ENCODE results near the gene NMRAL1.

Gene NMRAL1

GRCh38 chr16:4495766-4496165, 21.3 kb upstream of the NMRAL1 start:
- no peak overlapping the region for H3K4me3 ChIP-seq (ENCODE audit: insufficient read depth, low read length, poor library complexity, severe bottlenecking)
- no peaks in the 10 kb centered on the region for H3K27me3 ChIP-seq (ENCODE audit: low read length)
- H3K79me2 ChIP-seq (ENCODE audit: insufficient read depth, low read length): peaks cover 65% of the 10 kb centered on the region
- no peak overlapping the region for H2AFZ ChIP-seq (ENCODE audit: low read depth, low read length, severe bottlenecking)
- 0 out of 2 replicates have a peak, but pooled peaks cover 2% of the 10 kb centered on the region for H3K36me3 ChIP-seq (ENCODE audit: low read length)
- peaks cover 8% of the 10 kb centered on the region; the same call in 1 of the 2 replicates for H4K20me1 ChIP-seq (ENCODE audit: low read depth, low read length)
- H3K9me3 ChIP-seq (ENCODE audit: insufficient read depth, low read length): no peaks in the 10 kb centered on the region
- no peak overlapping the region for H3K27ac ChIP-seq (ENCODE audit: low read depth, low read length)
- no peak for TF ChIP-seq EZH2phosphoT487 (conservative IDR thresholded peaks at IDR 0.05; ENCODE audit: low read length)
- no peak for TF ChIP-seq CTCF (IDR thresholded peaks at IDR 0.05; ENCODE audit: insufficient read depth, low read length, poor library complexity, severe bottlenecking)
- H3K9me2 ChIP-seq (replicated peaks; ENCODE audit: insufficient read depth, low read length): no peaks in the 10 kb centered on the region
- H3K9ac ChIP-seq (ENCODE audit: low read length): no peak overlapping the region
- no peak overlapping the region for H3K4me2 ChIP-seq (ENCODE audit: low read depth, low read length, poor library complexity, severe bottlenecking)
- no peaks in the 10 kb centered on the region; the same call in 1 of the 2 replicates for H3F3A ChIP-seq (ENCODE audit: insufficient read depth)

GRCh38 chr16:4494746-4495490, 20.5 kb upstream of the NMRAL1 start:
- TF ChIP-seq EZH2phosphoT487 (conservative IDR thresholded peaks at IDR 0.05; ENCODE audit: low read length) (no peak), CTCF (IDR thresholded peaks at IDR 0.05; ENCODE audit: insufficient read depth, low read length, poor library complexity, severe bottlenecking) (no peak)
- no peak overlapping the region for H3K4me2 ChIP-seq (ENCODE audit: low read depth, low read length, poor library complexity, severe bottlenecking)
- H4K20me1 ChIP-seq (ENCODE audit: low read depth, low read length): peaks cover 13% of the 10 kb centered on the region; the same call in 1 of the 2 replicates
- H3K79me2 ChIP-seq (ENCODE audit: insufficient read depth, low read length): peaks cover 65% of the 10 kb centered on the region
- no peak overlapping the region for H3K4me3 ChIP-seq (ENCODE audit: insufficient read depth, low read length, poor library complexity, severe bottlenecking)
- H3K27ac ChIP-seq (ENCODE audit: low read depth, low read length): no peak overlapping the region
- no peaks in the 10 kb centered on the region; the same call in 1 of the 2 replicates for H3F3A ChIP-seq (ENCODE audit: insufficient read depth)
- no peaks in the 10 kb centered on the region for H3K9me2 ChIP-seq (replicated peaks; ENCODE audit: insufficient read depth, low read length)
- H3K9ac ChIP-seq (ENCODE audit: low read length): no peak overlapping the region
- 0 out of 2 replicates have a peak, but pooled peaks cover 2% of the 10 kb centered on the region for H3K36me3 ChIP-seq (ENCODE audit: low read length)
- H2AFZ ChIP-seq (ENCODE audit: low read depth, low read length, severe bottlenecking): no peak overlapping the region
- H3K27me3 ChIP-seq (ENCODE audit: low read length): no peaks in the 10 kb centered on the region
- no peaks in the 10 kb centered on the region for H3K9me3 ChIP-seq (ENCODE audit: insufficient read depth, low read length)

GRCh38 chr16:4491898-4492297, 17.5 kb upstream of the NMRAL1 start:
- H4K20me1 ChIP-seq (ENCODE audit: low read depth, low read length): peaks cover 8% of the 10 kb centered on the region; the same call in 1 of the 2 replicates
- no peak overlapping the region for H3K4me3 ChIP-seq (ENCODE audit: insufficient read depth, low read length, poor library complexity, severe bottlenecking)
- no peak overlapping the region for H3K4me2 ChIP-seq (ENCODE audit: low read depth, low read length, poor library complexity, severe bottlenecking)
- H3K27me3 ChIP-seq (ENCODE audit: low read length): no peaks in the 10 kb centered on the region
- peaks cover 49% of the 10 kb centered on the region for H3K79me2 ChIP-seq (ENCODE audit: insufficient read depth, low read length)
- H2AFZ ChIP-seq (ENCODE audit: low read depth, low read length, severe bottlenecking): no peak overlapping the region
- H3F3A ChIP-seq (ENCODE audit: insufficient read depth): no peaks in the 10 kb centered on the region
- H3K9me3 ChIP-seq (ENCODE audit: insufficient read depth, low read length): no peaks in the 10 kb centered on the region
- TF ChIP-seq CTCF (IDR thresholded peaks at IDR 0.05; ENCODE audit: insufficient read depth, low read length, poor library complexity, severe bottlenecking) (no peak), EZH2phosphoT487 (conservative IDR thresholded peaks at IDR 0.05; ENCODE audit: low read length) (no peak)
- H3K27ac ChIP-seq (ENCODE audit: low read depth, low read length): no peak overlapping the region
- H3K9ac ChIP-seq (ENCODE audit: low read length): no peak overlapping the region
- no peaks in the 10 kb centered on the region for H3K36me3 ChIP-seq (ENCODE audit: low read length)
- H3K9me2 ChIP-seq (replicated peaks; ENCODE audit: insufficient read depth, low read length): no peaks in the 10 kb centered on the region

All from SU-DHL-6 (cell line).